DMS79 treated with DMSO at 0.1 percent for 48 hours (cell line): ENCODE measurements around the gene MCCD1.

Experiments
- DNase-seq: peaks from one replicate; lab custom pipeline; 2025; lab: John Stamatoyannopoulos, UW

Gene MCCD1

GRCh38 chr6:31513456-31514165, 15.2 kb upstream of the MCCD1 start:
- DNase-seq = no peak

DNA sequence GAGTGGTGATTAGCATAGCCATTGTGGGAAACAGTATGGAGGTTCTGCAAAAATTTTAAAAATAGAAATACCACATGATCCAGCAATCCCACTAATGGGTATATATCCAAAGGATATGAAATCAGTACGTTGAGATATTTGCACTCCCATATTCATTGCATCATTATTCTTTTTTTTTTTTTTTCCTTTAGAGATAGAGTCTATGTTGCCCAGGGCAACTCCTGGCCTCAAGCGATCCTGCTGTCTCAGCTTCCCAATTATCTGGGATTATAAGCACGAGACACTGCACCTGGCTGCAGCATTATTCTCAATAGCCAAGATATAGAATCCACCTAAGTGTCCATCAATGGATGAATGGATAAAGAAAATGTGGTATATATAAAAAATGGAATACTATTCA, 6.9 kb upstream of the MCCD1 start:
- no peak for DNase-seq

DNA sequence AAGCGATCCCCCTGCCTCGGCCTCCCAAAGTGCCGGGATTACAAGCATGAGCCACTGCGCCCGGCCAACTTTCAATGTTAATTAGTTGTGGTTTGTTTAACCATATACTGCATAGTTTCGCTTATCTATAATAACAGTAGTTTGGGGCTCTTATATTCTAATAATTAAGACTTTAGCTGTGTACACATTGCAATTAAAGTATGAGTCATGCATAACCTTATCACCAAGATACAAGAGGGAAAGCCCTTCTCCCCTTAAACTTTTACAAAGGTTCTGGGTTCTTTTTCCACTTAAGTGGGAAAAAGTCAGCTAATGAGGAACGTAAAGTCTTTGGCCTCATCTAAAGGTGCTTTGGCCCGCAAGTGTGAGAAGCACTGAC, 3.2 kb upstream of the MCCD1 start:
- no peak for DNase-seq

- DNase-seq = no peak
Measured at GRCh38 chr6:31525932-31526591, 2.7 kb upstream of the MCCD1 start.

GRCh38 chr6:31528307-31528777, 420 bp upstream of the MCCD1 start:
- DNase-seq = no peak

- no peak for DNase-seq
Measured at GRCh38 chr6:31529329-31530150, 778 bp downstream of the MCCD1 start.

DNA sequence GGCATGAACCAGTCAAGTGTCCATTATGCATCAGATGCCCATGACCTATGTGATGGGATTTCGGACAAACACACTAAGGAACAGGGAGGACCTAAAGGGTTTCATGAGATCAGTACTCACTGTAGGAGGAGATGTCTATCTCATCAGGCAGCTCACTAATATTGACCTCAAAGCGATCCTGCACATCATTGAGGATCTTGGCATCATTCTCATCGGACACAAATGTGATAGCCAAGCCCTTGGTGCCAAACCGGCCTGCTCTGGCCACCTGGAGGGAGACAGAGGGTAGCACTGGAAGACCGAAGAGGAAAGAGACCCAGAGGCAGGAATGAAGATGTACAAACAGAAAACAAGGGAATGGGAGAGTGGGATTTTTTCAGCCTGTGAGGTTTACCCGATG, 1.9 kb downstream of the MCCD1 start:
- no peak for DNase-seq

DNA sequence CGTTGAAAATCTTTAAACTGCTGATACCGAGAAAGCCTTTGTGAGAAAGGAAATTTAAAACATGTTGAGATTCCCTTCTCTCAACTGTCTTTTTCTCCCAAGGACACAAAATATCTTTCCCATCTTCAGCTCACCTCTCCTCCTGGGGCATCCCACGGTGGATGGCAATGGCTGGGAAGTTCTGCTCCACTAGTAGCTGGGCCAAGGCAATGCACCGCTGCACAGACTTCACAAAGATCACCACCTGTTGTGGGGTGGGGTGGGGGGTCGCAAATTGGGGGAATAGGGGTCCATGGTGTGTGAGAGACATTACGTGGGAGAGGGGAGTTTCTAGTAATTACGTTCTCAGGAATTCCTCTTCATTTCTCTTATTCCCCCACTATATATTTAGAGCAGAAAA, 2.4 kb downstream of the MCCD1 start:
- no peak for DNase-seq

DNA sequence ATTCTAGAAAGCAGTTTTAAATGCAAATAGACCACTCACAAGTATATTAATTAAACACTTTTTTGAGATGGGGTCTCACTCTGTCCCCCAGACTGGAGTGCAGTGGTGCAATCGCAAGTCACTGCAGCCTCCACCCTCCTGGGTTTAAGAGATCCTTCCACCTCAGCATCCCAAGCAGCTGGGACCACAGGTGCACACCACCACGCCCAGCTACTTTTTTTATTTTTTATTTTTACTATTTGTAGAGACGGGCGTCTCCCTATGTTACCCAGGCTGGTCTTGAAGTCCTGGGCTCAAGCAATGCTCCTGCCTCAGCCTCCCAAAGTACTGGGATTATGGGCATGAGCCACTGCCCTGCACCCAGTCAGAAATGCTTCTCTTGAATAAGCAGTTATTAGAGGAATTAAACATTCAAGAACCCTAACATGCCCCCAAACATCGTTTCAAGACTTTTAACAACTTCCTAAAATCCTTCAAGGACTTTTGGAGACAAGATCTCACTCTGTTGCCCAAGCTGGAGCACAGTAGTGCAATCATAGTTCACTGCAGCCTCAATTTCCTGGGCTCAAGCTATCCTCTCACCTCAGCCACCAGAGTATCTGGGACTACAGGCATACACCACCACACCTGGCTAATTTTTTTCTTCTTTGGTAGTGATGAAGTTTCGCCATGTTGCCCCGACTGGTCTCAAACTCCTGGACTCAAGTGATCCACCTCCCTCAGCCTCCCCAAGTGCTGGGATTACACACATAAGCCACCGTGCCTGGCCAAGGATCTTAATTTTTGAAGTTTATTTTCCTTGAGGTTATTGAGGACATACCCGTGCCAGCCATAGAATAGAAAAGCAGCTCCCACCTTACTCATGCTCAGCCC, 3.2 kb downstream of the MCCD1 start:
- no peak for DNase-seq

- DNase-seq = no peak
Measured at GRCh38 chr6:31532644-31533454, 4.1 kb downstream of the MCCD1 start.

GRCh38 chr6:31533455-31533841, 4.7 kb downstream of the MCCD1 start:
- DNase-seq = no peak

GRCh38 chr6:31534011-31534410, 5.2 kb downstream of the MCCD1 start:
- DNase-seq = no peak

DNA sequence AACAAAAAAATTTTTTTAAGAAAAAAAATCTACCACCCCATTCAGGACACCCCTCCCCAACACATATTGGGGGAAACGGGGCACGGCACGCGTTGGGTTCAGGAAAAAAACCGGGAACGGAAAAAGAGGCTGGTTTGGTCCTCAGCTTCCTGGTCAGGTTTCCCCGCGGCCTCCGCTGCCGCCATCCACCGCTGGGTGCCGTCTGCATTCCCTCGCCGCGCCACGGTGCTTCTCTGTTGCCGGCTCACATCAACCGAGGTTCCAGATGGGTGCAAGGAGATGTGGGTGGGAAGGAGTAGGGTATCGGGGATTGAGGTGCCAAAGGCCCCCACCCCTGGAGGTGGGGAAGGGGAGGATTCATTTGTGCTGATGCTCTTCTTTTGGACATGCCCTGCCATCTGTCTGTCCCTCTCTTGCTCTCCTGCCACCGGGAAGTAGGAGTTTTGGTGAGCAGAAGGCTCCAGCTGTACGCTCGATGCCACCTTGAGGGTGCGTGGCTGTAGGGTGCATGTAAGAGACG, 5.8 kb downstream of the MCCD1 start:
- no peak for DNase-seq

DNA sequence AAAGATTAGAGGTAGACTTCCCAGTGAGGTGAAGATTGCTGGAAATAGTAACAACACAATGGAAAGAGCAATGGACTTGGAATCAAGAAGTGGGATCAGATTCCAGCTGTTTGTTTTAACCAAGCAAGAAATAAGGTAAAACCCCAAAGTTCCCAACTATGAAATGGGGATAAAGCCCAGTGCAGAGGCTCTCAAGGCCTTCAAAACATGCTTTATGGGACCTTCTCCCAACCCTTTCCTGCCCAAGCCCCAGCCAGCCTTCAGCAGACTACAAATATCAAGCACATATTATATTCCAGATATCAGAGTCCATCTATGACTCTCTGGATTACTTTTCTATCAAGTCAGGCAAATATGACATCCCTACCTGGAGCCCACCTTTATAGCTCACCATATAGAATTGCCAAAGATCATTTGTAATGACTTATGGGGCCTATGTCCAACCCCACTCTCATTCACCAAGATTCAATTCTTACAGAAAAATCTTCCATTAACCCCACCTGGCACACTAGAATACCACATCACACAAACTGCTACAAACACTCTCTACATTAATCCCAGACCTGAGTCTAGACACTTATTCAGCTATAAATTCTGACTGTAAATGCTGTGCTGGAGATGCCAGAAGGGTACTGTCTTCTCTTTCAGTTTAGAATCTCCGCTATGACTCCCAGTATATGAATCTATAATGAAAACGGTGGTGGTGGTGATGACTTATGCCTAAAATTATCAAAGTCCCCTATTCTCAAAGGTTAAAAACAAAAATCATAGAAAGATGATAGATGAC, 7.0 kb downstream of the MCCD1 start:
- no peak for DNase-seq

DNA sequence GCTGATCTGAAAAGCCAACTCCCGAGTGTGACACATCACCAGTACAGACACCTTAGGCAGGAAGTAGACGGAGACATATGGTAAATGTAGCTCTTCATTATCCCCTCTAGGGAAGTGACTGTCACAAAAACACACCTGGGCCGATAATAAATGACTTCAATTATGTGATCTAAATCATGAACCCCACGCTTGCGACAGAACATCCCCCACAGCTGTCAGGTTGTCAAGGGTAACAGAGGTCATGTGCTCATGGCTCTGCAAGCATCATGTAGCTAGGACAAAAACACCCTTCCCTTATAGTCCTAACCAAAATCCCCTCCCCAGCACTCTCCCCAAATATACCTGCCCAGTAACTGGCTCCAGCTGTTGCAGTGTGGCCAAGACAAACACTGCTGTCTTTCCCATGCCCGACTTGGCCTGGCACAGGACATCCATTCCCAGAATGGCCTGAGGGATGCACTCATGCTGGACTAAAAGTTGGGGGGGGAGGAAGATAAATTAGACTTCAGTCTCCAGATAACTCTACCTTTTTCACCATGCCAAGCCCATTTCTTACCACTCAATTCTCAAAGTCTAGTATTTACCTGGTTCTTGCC, 10.1 kb downstream of the MCCD1 start:
- no peak for DNase-seq

GRCh38 chr6:31540640-31541039, 11.9 kb downstream of the MCCD1 start:
- DNase-seq = no peak

DNA sequence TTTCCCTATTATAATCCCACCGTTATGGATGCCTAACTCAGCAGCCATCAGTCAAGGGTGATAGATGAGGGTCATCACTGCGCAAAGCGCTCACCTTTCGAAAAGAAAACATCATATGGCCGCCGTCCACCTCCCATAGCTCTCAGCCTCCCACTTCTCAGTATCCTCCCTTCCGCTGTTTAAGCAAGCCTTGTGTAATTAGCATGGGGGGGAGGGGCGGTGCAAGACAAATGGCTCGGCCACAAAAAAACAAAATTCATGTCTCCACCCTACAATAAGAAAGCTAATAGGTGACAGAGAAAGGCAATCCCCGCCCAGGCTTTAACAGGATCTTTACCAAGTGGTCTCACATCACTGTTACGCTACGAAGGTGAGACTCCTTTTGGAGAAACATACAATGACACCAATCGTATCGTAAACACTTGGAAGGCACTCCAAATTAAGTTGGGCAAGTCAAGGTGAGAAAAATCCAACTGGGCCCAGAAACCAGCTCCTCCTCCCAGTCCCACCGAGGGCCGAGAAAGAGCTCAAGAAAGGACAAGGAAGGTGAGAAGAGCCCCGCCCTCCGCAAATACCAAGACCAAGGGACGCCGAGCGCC, 12.4 kb downstream of the MCCD1 start:
- peak; percentile 69 for DNase-seq

GRCh38 chr6:31541658-31542521, 13.1 kb downstream of the MCCD1 start, which contains the start of gene DDX39B:
DDX39B (minus strand) TSS chr6:31542003; CDS start chr6:31540532, 1,471 bp downstream.
- peak; percentile 97 for DNase-seq
